Endothelial cell (in vitro differentiated cells): ENCODE results near the gene ACVR1B. TPM values are rescaled to one million over a fixed set of nuclear protein-coding genes. Genes with fewer than 3 reads are reported as not detected.

ENCODE experiments used
- DNase-seq: peaks from one replicate; pipeline ENCODE4 v3.0.0; 2021; ENCODE audit warnings: low spot score
- H3K27ac Mint-ChIP-seq: one replicate; pipeline ENCODE4 v1.8.0; 2021; ENCODE audit warnings: mixed read lengths, inconsistent platforms; ENCODE audit not compliant: unreplicated experiment
- H3K27me3 Mint-ChIP-seq: one replicate; pipeline ENCODE4 v1.8.0; 2021; ENCODE audit warnings: mild to moderate bottlenecking, moderate library complexity, mixed read lengths, inconsistent platforms; ENCODE audit not compliant: unreplicated experiment
- H3K36me3 Mint-ChIP-seq: one replicate; pipeline ENCODE4 v1.8.0; 2021; ENCODE audit warnings: mild to moderate bottlenecking, low read depth, mixed read lengths, inconsistent platforms; ENCODE audit not compliant: unreplicated experiment
- H3K4me1 Mint-ChIP-seq: one replicate; pipeline ENCODE4 v1.8.0; 2021; ENCODE audit warnings: mild to moderate bottlenecking, mixed read lengths, inconsistent platforms; ENCODE audit not compliant: unreplicated experiment
- H3K4me3 Mint-ChIP-seq: one replicate; pipeline ENCODE4 v1.8.0; 2021; ENCODE audit warnings: mild to moderate bottlenecking, mixed read lengths, inconsistent platforms; ENCODE audit not compliant: unreplicated experiment
- H3K9me3 Mint-ChIP-seq: one replicate; pipeline ENCODE4 v1.8.0; 2021; ENCODE audit warnings: mixed read lengths, inconsistent platforms; ENCODE audit not compliant: unreplicated experiment
- total RNA-seq: library from RNA; stranded (reverse); fragmentation: NEBNext Ultra II Directional; extraction: Animal tissue kit (Norgen Biotek cat#: 25700); gene quantifications from one replicate; pipeline ENCODE4 v1.2.1, GENCODE V29; 2021; ENCODE audit not compliant: unreplicated experiment
- TF ChIP-seq, protein P1 (sequence below): fragments of 200-600 bp; sonication (generic); IDR thresholded peaks from one replicate; pipeline ENCODE4 v1.5.0; 2021; ENCODE audit warnings: antibody characterized with exemption; ENCODE audit not compliant: unreplicated experiment

Gene ACVR1B
- total RNA-seq, 1 donor from 2014 or later, result 30.5 TPM

DNA sequence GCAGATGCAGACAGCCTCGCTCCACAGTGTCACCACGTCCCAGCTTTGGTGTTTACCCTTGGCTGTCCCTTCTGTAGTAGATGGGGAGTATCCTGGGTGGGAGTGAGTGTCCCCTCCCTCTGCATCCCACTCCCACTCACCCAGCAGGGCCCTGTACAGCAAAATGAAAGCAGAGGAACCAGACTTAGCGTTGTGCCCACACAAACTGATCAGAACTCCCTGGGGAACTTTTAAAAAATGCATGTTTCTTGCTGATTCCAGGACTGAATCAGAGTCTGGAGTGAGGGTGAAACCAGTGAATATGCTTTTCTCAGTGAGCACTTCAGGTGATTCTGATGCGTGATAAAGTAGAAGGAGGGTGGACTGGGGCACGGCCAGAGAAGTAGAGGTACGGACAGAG, 41.3 kb upstream of the ACVR1B start:
- H3K4me3 Mint-ChIP-seq, result peak overlapping the region; percentile 96

DNA sequence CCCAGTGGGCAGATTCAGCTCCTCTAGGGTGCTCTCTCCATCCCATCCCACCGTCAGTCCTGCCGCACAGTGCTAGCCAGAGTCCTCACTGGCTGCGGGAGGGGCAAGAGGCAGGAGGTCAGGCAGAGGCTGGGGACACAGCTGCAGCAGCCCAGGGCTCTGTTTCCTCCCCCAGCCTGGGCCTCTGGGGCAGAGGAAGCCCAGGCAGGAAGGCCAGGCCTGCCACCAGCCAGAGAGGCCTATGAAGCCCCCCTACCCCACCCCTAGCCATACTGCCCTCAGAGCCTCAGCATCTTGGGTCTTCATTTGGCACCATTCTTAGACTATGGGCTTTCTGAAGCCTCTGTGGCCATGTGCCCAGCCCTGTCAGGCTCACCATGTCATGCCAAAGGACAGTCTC, 40.8 kb upstream of the ACVR1B start:
- Mint-ChIP-seq H3K36me3 (peaks cover 18% of the 10 kb centered on the region), H3K9me3 (no peaks in the 10 kb centered on the region), H3K4me3 (peak overlapping the region; percentile 96), H3K27me3 (peaks cover 20% of the 10 kb centered on the region), H3K4me1 (peaks cover 74% of the 10 kb centered on the region), H3K27ac (peak overlapping the region; percentile 98)
- DNase-seq, result no peak
- TF ChIP-seq, protein P1, sequence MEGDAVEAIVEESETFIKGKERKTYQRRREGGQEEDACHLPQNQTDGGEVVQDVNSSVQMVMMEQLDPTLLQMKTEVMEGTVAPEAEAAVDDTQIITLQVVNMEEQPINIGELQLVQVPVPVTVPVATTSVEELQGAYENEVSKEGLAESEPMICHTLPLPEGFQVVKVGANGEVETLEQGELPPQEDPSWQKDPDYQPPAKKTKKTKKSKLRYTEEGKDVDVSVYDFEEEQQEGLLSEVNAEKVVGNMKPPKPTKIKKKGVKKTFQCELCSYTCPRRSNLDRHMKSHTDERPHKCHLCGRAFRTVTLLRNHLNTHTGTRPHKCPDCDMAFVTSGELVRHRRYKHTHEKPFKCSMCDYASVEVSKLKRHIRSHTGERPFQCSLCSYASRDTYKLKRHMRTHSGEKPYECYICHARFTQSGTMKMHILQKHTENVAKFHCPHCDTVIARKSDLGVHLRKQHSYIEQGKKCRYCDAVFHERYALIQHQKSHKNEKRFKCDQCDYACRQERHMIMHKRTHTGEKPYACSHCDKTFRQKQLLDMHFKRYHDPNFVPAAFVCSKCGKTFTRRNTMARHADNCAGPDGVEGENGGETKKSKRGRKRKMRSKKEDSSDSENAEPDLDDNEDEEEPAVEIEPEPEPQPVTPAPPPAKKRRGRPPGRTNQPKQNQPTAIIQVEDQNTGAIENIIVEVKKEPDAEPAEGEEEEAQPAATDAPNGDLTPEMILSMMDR, result no peak

More for the DNA sequence above, 41.3 kb upstream of the ACVR1B start:
- TF ChIP-seq, protein P1, result no peak
- peak overlapping the region; percentile 98 for H3K27ac Mint-ChIP-seq
- DNase-seq, result no peak
- H3K4me1 Mint-ChIP-seq, result peaks cover 79% of the 10 kb centered on the region
- peaks cover 20% of the 10 kb centered on the region for H3K27me3 Mint-ChIP-seq
- H3K9me3 Mint-ChIP-seq, result no peaks in the 10 kb centered on the region
- H3K36me3 Mint-ChIP-seq, result peaks cover 15% of the 10 kb centered on the region

DNA sequence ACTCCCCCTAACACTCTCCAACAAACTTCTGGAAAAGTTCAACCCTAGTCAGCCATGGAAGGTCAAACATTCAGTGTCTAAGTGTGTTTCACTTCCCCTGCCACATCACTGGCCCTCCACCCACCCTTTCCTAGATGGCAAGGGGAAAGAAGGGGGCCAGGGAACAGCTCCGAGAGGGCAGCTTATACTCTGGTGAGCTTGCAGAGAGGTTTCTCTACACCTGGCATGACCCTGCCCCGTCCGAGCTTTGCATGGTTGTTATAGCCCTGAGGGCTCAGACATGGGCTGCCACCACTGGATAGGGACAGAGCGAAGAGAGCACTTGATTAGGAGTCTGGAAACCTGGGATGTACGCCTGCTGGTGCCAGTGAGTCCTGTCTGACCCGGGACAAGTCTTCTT, 40.2 kb upstream of the ACVR1B start:
- peak overlapping the region; percentile 89 for H3K4me3 Mint-ChIP-seq
- H3K27me3 Mint-ChIP-seq, result peaks cover 18% of the 10 kb centered on the region
- no peak for DNase-seq
- H3K4me1 Mint-ChIP-seq, result peaks cover 69% of the 10 kb centered on the region
- peaks cover 21% of the 10 kb centered on the region for H3K36me3 Mint-ChIP-seq
- H3K9me3 Mint-ChIP-seq, result no peaks in the 10 kb centered on the region
- TF ChIP-seq, protein P1, result no peak
- peak overlapping the region; percentile 98 for H3K27ac Mint-ChIP-seq

DNA sequence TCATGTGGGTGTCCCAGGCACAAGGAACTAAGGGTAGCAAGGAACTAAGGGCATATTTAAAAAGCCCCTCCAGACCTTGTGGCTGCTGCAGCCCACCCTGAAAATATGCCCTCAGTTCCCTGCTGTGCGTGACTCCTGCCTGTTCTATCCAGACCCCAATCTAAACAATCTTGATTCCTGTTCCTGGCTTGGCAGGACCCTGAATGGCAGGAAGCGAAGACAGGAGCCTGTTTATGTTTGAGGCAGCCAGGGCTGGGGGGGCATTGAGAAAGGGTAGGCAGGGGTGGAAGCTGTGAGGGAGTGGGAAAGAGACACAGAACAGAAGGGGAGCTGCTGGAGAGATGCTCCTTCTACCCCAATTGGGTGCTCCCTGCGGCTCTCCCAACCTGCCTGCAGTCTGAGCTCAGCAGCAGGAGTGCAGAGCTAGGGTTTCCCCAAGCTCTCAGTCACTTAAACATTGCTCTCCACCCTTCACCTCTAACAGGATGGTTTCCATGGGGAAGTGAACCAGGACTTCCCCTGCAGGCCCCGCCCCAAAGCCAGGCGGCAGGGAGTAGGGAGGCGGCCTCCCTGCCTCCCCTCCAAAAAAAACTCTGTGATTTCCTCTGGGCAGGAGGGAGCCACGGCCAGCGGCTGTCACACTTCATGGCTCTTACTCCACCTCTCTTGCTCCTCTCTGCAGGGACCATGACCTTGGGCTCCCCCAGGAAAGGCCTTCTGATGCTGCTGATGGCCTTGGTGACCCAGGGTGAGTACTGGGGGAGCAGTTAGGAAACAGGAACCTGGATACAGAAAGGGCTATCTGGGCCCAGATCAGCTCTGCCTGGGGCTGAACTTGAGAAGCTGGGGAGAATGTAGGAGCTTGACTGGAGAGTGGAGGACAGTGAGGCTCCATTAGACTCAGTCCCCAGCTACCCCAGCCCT, 39.4 kb upstream of the ACVR1B start:
- Mint-ChIP-seq H3K9me3 (no peaks in the 10 kb centered on the region), H3K4me3 (peak overlapping the region; percentile 89), H3K36me3 (peaks cover 23% of the 10 kb centered on the region), H3K4me1 (peaks cover 68% of the 10 kb centered on the region), H3K27ac (peak overlapping the region; percentile 98), H3K27me3 (peaks cover 22% of the 10 kb centered on the region)
- TF ChIP-seq, protein P1, result no peak
- DNase-seq, result peak; percentile 69
